SH-SY5Y (cell line): ENCODE data around the gene PSD4.

Experiments used
- GATA2 ChIP-seq: IDR thresholded peaks from 2 replicates; pipeline ENCODE4 v1.6.1; 2011; ENCODE audit warnings: mild to moderate bottlenecking, low read depth, low read length
- GATA3 ChIP-seq: IDR thresholded peaks from 2 replicates; pipeline ENCODE4 v1.6.1; 2011; ENCODE audit warnings: low read depth, mild to moderate bottlenecking, low read length, moderate library complexity

DNA sequence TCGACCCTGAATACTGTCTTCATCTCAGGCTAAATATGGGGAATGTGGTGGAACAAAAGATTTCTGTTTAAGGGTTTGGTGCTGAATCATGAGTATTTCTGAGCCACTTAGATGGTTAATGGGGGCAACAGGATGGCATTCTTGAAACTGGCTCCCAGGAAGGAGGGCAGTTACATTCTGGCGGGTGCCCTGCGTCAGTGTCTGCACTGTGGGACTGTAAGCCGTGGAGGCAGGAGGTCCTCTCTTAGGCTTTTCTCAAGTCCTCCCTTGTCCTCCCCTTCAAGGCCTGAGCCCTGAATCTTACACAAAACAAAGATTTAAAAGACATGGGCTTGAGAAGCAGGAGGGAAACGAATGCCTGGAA, 45.7 kb downstream of the PSD4 start:
- no peak for TF ChIP-seq GATA2
- no peak for TF ChIP-seq GATA3
